Body of pancreas (tissue), 4 donors: ENCODE results near the gene PHF23. TPM values are rescaled to one million over a fixed set of nuclear protein-coding genes. Genes with fewer than 3 reads are reported as not detected.

Source experiments
- ATAC-seq: fragments of 150-250 bp; one replicate; pipeline ENCODE4 v1.9.1; 2016
- DNase-seq, 4 donors: peaks; one replicate each; pipeline ENCODE4 v3.0.0-alpha.2; 2019
- H3K27ac ChIP-seq, 4 donors: fragments of 200-600 bp; sonication (generic); 1 replicate in 3 of 4; 2 replicates in 1 of 4; pipeline versions ENCODE4 v1.5.1 to v1.6.1; 2016 to 2019; ENCODE audit warnings: mild to moderate bottlenecking in 1 of 4, mixed read lengths in 1 of 4, moderate library complexity in 1 of 4
- H3K27me3 ChIP-seq, 2 donors: fragments of 200-600 bp; sonication (generic); one replicate each; pipeline ENCODE4 v1.6.0; 2016; ENCODE audit warnings: mild to moderate bottlenecking in 1 of 2
- H3K36me3 ChIP-seq, 2 donors: fragments of 200-600 bp; sonication (generic); replicated peaks in 1 of 2; 2 replicates each; pipeline ENCODE4 v1.5.1; 2016; ENCODE audit warnings: low read depth in 2 of 2; ENCODE audit not compliant: insufficient read depth in 1 of 2
- H3K4me1 ChIP-seq: fragments of 200-600 bp; sonication (generic); one replicate; pipeline ENCODE4 v1.6.0; 2016
- H3K4me3 ChIP-seq, 2 donors: fragments of 200-600 bp; sonication (generic); 1 replicate in 1 of 2; 2 replicates in 1 of 2; pipeline ENCODE4 v1.5.1; 2016 to 2019
- H3K9me3 ChIP-seq, 3 donors: fragments of 200-600 bp; sonication (generic); 1 replicate in 2 of 3; 2 replicates in 1 of 3; pipeline ENCODE4 v1.5.1; 2016
- POLR2A ChIP-seq, 3 donors: fragments of 450-650 bp; IDR thresholded peaks; one replicate each; pipeline ENCODE4 v1.6.1; 2016; ENCODE audit warnings: antibody characterized with exemption in 3 of 3, mild to moderate bottlenecking in 2 of 3
- WGBS, 2 donors: methylation state at CpG; one replicate each; pipeline ENCODE4 v1.1.5; 2017; 5-methylcytosine and 5-hydroxymethylcytosine counted together
- intact Hi-C: fragments of 100-400 bp; cut with DNase I; formaldehyde crosslinking; loops from one replicate; pipeline ENCODE4 v1.15.1; 2023
- total RNA-seq, 2 donors: library from RNA; depleted of rRNA; stranded (reverse); fragments of >200 nt; gene quantifications; one replicate each; pipeline ENCODE4 v1.1.0, GENCODE V29; 2016
- TF ChIP-seq, protein P1 (sequence below), 7 experiments: fragments of 450-650 bp in 4 of 7; fragments of 200-600 bp in 3 of 7; sonication (generic) in 3 of 7; IDR thresholded peaks; one replicate each; pipeline ENCODE4 v1.5.1; 2016 to 2019; ENCODE audit warnings: antibody characterized with exemption in 7 of 7

Gene PHF23
- total RNA-seq, 2 donors from 2014 or later: 11.9 to 15.8 TPM

DNA sequence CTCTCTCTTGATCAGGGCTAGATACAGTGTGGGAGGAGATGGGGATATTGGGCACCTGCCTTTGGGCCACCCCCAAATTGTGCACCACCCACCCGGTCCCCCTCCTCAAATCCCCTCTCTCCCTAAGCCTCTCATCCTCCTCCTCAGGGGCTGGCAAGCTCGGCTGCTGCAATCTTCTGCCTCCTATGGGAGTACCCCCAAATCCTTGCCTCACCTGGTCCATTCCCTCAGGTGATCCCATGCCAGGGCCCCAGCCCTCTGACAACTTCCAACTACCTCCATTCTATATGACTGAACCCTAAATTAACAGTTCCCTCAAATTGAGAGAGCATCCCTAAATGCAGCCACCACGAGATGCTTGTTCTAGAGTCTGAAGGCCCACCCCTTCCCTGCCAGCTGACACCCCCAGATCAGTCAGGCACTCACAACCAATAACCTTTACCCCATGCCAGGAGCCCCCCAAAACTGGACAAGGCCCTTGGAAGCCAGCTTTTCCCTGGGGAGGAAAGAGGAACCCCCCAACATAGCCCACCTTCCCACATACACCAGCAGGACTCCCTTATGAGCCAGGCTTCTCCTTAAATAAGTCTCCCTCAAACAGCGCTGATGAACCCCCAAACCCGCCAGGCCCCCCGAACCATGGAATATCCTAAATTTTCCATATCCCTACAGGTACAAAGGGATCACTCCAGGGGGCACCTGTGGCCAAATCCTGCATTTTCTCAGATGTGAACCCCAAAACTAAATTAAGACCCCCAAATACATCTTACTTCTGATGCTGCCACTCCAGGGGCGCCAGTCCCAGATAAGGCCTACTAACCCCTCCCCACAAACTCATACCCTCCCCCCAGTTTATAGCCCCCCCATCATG is 22.8 kb downstream of the PHF23 start:
- Histone ChIP-seq H3K4me3 (no peak overlapping the region), H3K27ac (peak overlapping the region in 2 of 4 donors; percentile 39 to 53), H3K4me1 (peaks cover 57% of the 10 kb centered on the region), H3K9me3 (no peaks in the 10 kb centered on the region), H3K36me3 (no peaks in the 10 kb centered on the region), H3K27me3 (no peaks in the 10 kb centered on the region)
- WGBS, 2 donors: 35 to 46% methylated on average over 7 of the region's 7 CpGs
- DNase-seq (no peak), ATAC-seq (no peak)
- TF ChIP-seq, protein P1, sequence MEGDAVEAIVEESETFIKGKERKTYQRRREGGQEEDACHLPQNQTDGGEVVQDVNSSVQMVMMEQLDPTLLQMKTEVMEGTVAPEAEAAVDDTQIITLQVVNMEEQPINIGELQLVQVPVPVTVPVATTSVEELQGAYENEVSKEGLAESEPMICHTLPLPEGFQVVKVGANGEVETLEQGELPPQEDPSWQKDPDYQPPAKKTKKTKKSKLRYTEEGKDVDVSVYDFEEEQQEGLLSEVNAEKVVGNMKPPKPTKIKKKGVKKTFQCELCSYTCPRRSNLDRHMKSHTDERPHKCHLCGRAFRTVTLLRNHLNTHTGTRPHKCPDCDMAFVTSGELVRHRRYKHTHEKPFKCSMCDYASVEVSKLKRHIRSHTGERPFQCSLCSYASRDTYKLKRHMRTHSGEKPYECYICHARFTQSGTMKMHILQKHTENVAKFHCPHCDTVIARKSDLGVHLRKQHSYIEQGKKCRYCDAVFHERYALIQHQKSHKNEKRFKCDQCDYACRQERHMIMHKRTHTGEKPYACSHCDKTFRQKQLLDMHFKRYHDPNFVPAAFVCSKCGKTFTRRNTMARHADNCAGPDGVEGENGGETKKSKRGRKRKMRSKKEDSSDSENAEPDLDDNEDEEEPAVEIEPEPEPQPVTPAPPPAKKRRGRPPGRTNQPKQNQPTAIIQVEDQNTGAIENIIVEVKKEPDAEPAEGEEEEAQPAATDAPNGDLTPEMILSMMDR (IDR thresholded peaks at IDR 0.05): no peak
- TF ChIP-seq POLR2A (IDR thresholded peaks at IDR 0.05): no peak
- intact Hi-C loops: no loop called here

DNA sequence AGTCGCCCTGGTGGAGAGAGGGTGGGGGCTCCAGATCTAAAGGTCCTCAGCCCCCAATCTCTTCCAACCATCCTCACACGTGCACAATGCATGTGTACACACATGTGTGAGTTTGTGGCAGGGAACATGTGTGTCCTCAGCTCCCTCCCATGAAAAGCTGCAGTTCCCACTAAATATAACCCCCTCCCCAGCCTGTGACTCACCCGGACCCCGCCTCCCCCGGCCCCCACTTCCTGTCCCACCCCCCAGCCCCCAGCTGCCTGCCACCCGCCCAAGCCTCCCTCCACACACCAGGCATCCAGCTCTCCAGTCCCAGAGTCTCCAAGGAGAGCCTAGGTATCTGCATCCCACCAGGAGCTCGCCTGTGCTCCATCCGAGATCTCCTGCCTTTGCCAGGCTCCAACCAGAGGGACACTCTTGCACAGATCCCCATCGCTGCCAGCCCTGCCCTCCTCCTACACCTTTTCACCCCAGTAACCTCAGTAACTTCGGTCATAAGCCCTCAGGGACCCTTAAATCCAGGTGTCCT is 23.5 kb downstream of the PHF23 start:
- no peaks in the 10 kb centered on the region for H3K36me3 ChIP-seq
- TF ChIP-seq, protein P1 (IDR thresholded peaks at IDR 0.05): no peak
- peaks cover 49% of the 10 kb centered on the region for H3K4me1 ChIP-seq
- H3K27me3 ChIP-seq: no peaks in the 10 kb centered on the region
- H3K9me3 ChIP-seq: no peaks in the 10 kb centered on the region
- ATAC-seq (no peak), DNase-seq (no peak)
- intact Hi-C loops: no loop called here
- whole genome bisulfite sequencing, 2 donors: 19 to 34% methylated on average over 6 to 10 of the region's 10 CpGs
- no peak overlapping the region for H3K4me3 ChIP-seq
- peak overlapping the region in 3 of 4 donors; percentile 16 to 76 (median 76) for H3K27ac ChIP-seq

GRCh38 chr17:7215136-7215638 is 24.1 kb downstream of the PHF23 start:
- Histone ChIP-seq H3K9me3 (no peaks in the 10 kb centered on the region), H3K36me3 (no peaks in the 10 kb centered on the region), H3K4me1 (peaks cover 46% of the 10 kb centered on the region), H3K27ac (peak overlapping the region in 3 of 4 donors; percentile 16 to 76 (median 76)), H3K27me3 (no peaks in the 10 kb centered on the region), H3K4me3 (no peak overlapping the region)
- DNase-seq: no peak
- intact Hi-C loops: no loop called here
- ATAC-seq: no peak
- WGBS, 2 donors: 35 to 38% methylated on average over 7 to 9 of the region's 9 CpGs
- no peak for TF ChIP-seq POLR2A (IDR thresholded peaks at IDR 0.05)

DNA sequence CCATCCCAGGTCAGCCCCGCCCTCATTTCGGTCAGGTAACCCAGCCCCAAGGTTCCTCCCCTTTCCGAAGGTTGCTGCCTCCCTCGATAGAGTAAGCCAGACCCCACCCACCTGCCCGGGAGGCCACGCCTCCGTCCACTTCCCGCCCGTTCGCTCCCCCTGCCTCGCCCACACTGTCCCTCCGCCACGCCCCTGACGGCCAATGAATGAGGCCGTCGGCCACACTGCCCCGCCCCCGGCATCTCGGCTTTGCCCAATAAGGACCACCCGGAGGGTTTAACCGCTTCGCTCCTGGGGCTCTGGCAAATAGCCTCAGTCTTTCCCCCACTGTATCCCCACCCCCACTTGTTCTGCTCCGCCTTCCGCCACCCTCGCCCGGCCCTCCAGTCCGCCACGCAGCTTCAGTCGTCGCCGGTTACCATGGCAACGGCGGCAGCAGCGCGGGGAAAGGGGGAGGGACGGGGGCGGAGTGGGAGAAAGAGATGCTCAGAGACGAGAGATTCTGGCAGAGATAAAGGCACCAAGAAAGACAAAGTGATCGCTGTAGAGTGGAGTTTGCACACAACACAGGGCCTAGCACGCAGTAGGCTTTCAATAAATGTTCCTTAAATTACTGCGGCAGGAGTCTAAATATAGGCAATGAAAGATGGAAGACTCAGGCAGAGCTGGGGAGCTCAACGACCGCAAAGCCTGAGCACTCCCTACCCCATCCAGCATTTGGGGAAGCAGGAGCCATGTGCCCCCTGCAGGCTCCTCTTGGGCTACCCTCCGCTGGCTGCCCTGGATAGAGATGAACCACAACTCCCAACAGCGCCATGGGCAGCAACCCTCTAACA is 24.7 kb downstream of the PHF23 start:
- intact Hi-C loops: no loop called here
- TF ChIP-seq POLR2A (IDR thresholded peaks at IDR 0.05): no peak
- TF ChIP-seq, protein P1 (IDR thresholded peaks at IDR 0.05): peak in 5 of 7 experiments; percentile 37 to 56 (median 48)
- Histone ChIP-seq H3K27ac (peak overlapping the region; percentile 50 to 76 (median 69)), H3K9me3 (no peaks in the 10 kb centered on the region), H3K27me3 (no peaks in the 10 kb centered on the region), H3K4me3 (peak overlapping the region; percentile 13 to 18), H3K36me3 (no peaks in the 10 kb centered on the region), H3K4me1 (peaks cover 45% of the 10 kb centered on the region)
- peak; percentile 96 to 98 (median 96) for DNase-seq
- ATAC-seq: peak; percentile 85
- WGBS, 2 donors: 0 to 1% methylated on average over 22 to 45 of the region's 45 CpGs

- 2 to 3% methylated on average over 11 to 15 of the region's 15 CpGs for WGBS, 2 donors
- H3K4me1 ChIP-seq: peaks cover 38% of the 10 kb centered on the region
- ATAC-seq: peak; percentile 25
These were observed 25.4 kb downstream of the PHF23 start for GRCh38 chr17:7213895-7214299.

More at GRCh38 chr17:7213895-7214299, 25.4 kb downstream of the PHF23 start:
- no peaks in the 10 kb centered on the region for H3K36me3 ChIP-seq
- no peaks in the 10 kb centered on the region for H3K9me3 ChIP-seq
- H3K27ac ChIP-seq: peak overlapping the region in 3 of 4 donors; percentile 62 to 76 (median 76)
- no peak overlapping the region for H3K4me3 ChIP-seq
- no peak for TF ChIP-seq POLR2A (IDR thresholded peaks at IDR 0.05)
- TF ChIP-seq, protein P1 (IDR thresholded peaks at IDR 0.05): peak in 6 of 7 experiments; percentile 18 to 61 (median 42)
- peak; percentile 82 to 93 (median 88) for DNase-seq
- no peaks in the 10 kb centered on the region for H3K27me3 ChIP-seq
- intact Hi-C loops: no loop called here
